Activated CD8-positive, alpha-beta memory T cell treated with anti-CD3 and anti-CD28 coated beads, Interleukin-2, amount 50 U/mL, for 1 hour (primary cell): ENCODE data around the gene RPL11.
"Not testable (repeated sequence)": the region's sequence is repeated elsewhere in the genome, so short reads cannot be mapped to it uniquely, and the experiment has no call there.

Source experiments
- DNase-seq: peaks from one replicate; pipeline ENCODE4 v3.0.0-alpha.2; 2020; ENCODE audit errors: extremely low read depth

RPL11 gene

DNA sequence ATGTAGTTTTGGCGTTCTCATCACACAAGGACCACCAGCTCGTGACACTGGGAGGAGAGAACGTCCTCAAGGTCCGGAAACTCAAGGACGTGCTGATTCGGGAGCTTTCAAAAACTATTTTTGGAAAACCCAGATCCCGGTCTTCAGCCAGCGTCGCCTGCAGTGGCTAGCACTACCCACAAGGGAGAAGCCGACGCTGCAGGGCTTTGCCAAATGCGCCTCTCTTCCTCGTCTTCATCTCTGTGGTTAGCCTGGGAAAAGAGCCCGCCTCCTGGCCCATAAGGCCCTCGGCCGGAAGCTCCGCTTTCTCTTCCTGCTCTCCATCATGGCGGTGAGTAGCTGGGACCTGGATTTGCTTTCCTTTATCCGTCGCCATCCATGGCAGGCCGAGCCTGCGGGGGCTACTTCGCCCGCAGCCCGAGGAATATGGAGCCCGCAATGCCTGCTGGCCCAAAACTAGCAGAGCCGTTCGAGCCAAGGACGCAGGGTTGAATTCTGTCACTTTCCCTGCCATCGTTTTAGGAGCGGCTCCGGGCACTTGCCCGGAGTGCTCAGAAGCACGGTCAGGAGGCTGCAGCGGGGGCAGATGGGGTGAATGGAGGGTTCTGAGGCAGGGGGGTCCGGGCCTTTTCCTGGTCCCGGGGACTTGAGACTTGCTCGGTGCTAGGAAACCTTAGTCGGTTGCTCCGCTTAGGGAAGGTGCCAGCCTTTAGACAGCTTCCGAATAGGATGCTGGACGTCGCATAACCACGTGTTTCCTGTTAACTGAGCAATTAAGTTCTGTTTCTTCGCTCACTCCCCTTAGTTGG lies at the start of gene RPL11:
Gene RPL11 (plus strand): TSS at position 308 of the 809 bp plus-strand sequence. CDS start 18 bp downstream, at position 326.
- DNase-seq, result peak; percentile 74

DNA sequence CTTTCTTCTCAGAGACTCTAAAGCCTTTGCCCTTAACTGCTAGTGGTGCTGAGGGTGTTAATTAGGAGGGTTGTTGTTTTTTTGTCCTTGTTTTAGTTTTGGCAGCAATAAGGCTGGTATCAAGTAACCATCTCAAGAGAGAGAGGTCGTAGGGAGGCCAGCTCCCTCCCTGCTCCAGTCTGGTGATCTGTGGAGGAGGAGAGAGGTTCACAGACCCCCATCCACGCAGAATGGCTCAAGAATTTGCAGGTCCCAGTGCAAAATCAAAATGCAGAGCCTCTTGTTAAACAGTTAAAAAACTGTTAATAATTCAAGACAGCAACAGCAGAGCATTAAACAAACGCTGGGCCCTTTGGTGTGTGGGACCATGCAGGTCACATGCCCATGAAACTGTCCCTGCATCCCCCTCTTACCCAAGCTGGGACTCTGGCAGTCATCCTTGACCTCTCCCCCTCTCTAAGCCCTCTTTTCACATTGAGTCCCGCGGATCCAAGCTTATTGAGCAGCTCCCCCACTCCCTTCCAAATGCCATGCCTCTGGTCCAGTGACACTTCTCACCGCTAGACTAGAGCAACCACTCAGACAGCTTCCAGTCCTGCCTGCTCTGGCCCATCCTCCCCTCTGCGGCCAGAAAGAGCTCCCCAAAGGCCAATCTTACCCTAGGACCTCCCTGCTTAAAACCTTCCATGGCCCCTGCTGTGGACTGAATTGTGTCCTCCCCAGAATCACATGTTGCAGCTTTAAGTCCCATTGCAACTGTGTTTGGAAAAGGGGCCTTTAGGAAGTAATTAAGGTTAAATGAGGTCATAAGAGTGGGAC lies 47.7 kb upstream of the RPL11 start:
- DNase-seq, result no peak

DNA sequence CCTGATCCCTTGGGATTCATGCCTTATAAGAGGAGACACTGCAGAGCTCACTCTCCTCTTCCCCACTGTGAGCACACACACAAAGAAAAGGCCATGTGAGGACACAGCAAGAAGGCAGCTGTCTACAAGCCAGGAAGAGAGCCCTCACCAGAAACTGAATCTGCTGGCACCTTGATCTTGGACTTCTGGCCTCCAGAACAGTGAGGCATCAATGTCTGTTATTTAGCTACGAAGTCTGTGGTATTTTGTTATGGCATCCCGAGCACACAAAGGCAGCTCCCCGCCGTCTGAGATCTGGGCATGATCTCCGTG lies 47.1 kb upstream of the RPL11 start:
- DNase-seq, result no peak

DNA sequence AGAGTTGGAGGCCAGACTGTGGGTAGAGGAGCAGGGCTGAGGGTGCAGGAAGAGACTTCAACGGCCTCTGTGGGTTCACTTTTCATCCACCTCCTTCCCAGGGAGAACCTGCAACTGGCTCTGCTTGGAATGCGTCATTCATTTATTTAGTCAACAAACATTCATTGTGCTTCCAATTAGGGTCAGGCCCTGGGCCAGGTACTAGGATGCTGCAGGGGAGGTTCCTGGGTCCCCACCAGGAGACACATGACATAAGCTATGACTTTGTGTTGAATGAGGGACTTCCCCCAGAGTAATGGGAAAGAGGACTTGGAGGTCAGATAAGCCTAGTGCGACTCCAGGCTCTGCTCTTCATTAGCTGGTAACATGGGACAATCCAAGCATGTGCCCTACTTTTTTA lies 46.3 kb upstream of the RPL11 start:
- no peak for DNase-seq

DNA sequence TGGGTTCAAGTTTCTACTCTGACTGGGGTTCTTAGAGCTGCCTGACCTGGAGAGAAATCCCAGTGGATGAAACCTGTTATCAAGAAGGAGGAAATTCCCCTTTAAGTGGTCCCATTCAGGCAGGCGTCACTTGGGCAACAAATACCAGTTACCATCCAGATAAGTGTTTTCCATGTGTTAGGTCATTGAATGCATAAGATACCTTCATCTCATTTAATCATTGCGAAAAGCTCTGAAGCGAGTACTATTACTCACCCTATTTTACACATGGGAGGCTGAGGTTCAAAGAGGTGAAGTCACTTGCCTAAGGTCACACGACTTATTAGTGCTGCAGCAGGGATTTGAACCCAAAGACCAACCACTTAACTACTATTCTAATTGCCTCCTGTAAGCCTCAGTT lies 45.5 kb upstream of the RPL11 start:
- DNase-seq, result no peak

DNA sequence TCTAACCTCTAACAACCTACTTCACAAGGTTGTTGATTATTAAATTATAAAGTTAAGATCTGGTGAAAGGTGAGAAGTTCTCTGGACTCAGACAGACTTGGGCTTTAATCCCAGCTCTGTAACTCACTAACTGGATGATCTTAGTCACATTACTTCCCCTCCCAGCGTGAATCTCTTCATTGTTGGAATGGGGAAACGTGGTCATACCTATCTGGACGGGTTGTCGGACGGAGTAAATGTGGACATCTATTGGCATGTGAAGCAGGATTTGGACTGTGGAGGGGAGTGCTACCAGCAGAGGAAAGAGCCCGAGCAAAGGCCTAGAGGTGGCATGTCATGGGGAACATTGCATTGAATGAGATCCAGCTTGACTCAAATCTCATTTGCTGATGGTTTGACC lies 45.1 kb upstream of the RPL11 start:
- DNase-seq, result no peak

DNA sequence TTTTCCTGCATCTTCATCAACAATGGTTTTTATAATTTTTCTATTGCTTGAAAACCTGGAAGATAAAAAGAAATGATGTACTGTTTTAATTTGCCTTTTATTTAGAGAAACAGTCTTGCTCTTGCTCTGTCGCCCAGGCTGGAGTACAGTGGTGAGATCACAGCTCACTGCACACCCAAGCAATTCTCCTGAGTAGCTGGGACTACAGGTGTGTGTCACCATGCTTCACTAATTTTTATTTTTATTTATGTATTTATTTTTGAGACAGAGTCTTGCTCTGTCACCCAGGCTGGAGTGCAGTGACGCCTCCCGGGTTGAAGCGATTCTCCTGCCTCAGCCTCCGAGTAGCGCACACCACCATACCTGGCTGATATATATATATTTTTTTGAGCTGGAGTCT lies 43.0 kb upstream of the RPL11 start:
- DNase-seq, result no peak

DNA sequence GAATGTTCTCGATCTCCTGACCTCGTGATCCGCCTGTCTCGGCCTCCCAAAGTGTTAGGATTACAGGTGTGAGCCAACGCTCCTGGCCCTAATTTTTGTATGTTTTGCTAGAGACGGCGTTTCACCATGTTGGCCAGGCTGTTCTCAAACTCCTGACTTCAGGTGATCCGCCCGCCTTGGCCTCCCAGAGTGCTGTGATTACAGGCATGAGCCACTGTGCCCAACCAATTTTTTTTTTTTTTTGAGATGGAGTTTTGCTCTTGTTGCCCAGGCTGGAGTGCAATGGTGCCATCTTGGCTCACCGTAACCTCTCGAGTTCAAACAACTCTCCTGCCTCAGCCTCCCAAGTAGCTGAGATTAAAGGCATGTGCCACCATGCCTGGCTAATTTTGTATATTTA lies 42.4 kb upstream of the RPL11 start:
- DNase-seq, result not testable (repeated sequence)

DNA sequence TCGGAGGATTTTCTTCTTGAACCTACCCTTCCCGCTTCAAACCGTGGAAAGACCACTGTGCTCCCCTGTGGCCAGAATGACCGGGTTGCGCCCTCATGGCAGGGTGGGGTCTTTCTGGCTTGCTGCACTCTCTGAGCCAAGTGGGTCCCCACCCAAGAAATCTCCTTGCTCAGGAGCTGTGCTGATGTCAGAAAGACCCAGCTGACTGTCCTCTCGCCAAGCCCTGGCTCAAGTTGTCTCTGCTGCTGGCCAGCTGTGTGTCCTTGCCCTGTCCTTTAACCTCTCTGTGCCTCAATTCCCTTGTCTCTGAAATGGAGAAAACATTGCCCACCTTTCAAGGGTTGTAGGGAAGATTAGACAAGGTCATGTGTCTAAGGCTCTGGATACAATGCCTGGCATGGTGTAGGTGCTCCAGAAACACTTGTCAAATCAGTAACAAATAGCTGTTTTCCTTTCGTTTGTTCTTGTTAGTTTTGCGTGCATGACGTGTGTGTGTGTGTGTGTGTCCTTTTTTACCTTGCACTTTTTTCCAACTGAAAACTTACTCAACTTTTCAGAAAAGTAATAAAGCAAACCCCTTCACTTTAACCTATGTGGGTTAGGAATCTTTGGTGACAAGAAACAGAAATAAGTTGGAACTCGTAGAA lies 41.1 kb upstream of the RPL11 start:
- no peak for DNase-seq

DNA sequence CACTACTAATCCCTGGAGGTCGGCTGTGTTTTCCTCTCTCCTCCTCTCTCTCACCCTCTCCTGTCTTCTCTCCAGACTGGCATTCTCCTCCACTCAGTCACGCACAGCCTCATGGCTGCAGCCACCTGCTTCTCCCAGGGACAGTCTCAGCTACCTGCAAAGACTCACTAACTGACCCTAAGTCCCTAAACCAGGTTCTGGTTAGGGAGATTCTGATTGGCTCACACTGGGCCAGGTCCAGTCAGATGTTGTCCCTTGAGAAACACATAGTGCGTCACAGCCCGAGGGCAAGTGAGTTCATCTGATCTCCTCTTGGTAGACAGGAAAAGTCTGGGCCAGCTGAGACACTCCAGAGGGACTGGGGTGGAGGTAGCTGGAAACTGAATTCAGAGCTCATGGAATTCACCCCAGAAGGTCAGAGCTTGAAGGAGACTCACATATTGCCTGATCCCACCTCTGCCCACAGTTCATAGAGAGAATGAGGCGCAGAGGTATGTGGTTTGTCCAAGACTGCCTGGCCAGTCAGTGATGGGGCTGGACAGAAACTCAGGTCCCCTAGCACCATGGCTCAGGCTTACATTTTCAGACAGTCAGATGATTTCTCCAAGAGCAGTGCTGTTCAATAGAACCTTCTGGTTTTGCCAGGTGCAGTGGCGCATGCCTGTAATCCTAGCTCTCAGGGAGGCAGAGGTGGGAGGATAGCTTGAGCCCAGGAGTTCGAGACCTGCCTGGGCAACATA lies 40.4 kb upstream of the RPL11 start:
- no peak for DNase-seq

DNA sequence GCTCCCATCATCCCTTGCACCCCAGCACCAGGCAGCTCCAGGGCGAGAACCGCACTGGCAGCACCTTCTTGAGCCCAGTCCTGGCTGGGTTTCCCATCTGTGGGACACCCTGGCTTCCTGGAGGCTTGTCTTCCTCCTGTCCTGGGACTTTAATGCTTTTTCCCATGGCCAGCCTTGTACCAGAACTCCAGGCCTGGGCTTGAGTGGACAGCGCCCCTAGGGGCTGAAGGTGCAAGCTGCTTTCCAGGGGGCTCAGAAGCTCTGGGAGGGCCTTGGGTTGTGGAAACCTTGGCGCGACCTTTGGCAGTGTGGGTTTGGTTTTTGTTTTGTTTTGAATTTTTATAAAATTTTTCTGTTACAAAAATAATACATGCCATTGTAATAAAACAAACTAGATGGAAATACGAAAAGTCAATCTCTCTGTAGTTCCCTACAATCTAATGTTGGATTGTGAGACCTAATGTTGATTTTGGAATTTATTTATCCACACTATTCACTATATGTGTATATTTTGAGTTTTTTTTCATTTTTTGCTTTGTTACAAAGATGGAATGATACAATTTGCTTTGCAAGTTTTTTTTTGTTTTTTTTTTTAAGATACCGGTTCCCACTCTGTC lies 33.8 kb upstream of the RPL11 start:
- no peak for DNase-seq

DNA sequence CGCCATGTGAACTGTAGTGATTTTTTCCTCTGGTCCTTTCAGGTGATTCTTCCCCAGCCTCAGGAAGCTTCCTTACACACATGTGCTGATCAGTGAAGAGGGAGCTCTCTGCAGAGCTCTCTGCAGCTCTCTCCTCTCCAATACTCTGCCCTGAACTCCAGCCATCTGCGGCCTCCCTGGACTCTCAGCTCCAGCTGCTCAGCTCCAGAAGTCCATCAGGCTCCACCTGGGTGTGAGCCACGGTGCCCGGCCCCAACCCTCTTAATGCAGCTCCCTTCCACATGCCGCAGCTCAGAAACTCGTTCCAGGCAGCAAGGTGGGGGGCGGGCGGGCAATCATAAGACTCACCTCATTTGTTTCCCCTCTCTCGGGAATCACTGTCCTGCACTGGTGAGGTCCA lies 30.9 kb upstream of the RPL11 start:
- no peak for DNase-seq

DNA sequence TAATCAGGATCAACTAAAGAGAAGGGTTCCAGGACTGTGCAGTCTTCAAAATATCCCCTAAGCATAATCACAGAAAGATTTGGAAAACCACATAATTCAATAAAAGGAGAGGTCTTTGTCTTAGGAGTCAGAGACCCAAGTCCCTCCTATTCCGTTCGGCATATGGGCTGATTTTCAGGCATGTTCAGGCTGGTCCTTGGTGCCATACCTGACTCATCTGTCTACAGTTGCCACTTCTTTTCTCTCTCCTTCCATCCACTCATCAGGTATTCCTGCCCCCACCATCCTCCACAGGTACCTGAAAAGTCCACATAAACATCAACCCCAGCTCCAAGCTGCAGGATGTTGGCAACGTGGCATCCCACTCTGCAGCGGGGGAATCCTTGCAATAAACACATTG lies 29.7 kb upstream of the RPL11 start:
- DNase-seq, result no peak

DNA sequence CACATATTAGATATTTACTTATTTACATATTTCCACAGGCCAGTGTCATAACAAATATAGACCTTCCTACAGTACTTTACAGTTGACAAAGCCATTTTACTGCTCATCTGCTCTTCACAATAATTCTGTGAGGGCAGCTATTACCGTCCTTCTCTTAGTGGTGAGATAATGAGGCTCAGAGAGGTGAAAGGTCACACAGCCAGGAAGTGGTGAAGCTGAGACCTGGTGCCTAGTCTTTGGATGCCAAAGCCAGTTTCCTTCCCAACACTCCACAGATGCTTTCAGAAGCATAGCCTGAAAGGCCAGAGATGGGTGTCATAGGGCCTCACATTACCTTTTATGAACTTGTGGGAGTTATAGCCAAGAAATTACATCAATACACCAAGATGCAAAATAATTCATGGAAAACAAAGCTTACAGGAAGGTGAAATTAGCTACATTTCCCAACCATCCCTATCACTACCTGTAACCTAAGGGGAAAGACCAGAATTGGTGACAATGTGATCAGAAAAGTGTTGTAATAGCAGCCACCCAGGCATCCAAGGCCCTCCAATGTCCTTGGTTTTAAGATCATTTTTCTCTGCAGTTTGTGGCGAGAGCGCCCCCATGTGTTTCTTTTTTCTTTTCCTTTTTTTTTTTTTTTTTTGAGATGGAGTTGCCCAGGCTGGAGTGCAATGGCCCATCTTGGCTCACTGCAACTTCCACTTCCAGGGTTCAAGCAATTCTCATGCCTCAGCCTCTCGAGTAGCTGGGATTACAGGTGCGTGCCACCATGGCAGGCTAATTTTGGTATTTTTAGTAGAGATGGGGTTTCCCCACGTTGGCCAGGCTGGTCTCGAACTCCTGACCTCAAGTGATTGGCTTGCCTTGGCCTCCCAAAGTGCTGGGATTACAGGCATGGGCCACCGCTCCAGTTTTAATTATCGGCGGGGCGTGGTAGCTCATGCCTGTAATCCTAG lies 26.5 kb upstream of the RPL11 start:
- DNase-seq, result no peak

DNA sequence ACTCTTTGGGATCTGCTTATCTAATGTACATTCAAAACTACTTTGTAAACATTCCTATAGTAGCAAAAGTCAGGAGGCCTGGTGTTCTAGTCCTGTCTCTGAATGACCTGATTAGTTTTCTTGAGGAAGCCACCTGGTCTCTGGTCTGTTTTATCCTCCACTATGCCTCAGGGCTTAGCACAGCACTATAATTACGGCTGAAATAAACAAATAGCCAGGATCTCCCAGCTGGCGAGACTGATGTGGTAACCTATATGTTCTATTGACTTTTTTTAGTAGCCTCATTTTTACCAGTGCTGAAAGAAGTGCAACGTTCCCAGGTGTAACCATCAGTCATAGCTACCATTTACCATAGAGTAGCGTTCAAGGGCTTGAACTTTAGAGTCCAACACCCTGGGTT lies 24.2 kb upstream of the RPL11 start:
- no peak for DNase-seq

DNA sequence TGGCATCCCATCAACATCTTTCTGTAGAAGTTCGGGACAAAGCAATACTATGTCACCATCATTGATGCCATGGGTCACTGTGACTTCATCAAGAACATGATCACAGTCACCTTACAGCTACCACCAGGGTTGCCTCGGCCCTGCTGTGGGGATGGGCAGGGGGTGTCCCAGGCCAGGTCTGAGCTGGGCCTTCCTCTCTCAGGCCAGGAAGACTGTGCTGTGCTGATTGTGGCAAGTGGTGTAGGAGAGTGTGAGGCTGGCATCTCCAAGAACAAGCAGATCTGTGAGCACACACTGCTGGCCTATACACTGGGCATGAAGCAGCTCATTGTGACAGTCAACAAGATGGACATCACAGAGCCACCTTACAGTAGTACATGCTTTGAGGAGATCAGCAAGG lies 20.9 kb upstream of the RPL11 start:
- no peak for DNase-seq

DNA sequence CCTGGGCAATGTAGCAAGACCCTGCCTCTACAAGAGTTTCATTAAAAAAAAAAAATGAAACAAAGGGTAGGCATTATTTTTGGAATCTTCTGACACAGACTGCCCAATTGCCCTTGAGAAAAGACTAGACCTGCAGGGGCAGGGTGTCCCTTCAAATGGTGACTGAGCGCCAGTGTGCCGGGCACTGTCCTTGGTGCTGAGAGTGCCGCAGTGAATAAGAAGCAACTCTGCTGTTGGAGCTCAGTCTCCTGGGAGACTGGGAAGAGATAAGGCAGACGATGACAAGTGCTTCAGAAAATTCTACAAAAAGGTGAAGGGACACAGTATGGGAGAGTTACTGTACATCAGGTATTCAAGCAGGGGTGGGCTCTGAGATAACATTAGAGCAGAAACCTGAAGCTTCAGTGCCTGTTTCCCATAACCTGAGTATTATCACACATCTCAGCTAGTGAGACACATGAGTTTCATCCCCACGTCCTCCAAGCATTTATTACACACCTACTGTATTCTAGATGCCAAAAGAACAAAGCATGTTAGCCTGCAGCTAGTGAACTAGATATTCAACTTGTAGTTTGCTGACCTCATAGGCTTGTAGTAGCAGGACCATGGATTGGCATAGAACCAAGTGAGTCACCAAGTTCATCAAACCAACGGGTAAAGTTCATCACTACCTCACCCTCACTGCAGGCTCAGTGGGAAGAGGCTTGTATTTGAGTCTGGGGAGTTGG lies 18.4 kb upstream of the RPL11 start:
- no peak for DNase-seq

DNA sequence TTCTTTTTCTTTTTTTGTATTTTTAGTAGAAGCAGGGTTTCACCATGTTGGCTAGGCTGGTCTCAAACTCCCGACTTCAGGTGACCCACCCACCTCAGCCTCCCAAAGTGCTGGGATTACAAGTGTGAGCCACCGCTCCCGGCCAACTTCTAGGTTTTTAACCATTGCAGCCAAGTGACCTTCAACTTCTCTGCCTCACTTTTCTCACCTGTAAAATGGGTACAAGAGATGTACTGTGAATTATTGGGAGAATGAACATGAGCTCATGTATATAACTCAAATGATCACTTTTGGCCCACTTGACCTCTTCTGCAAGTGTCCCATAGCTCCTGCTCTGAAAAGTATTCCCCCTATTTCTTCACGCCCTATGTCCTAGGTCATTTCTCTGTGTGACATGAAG lies 11.8 kb upstream of the RPL11 start:
- DNase-seq, result no peak

DNA sequence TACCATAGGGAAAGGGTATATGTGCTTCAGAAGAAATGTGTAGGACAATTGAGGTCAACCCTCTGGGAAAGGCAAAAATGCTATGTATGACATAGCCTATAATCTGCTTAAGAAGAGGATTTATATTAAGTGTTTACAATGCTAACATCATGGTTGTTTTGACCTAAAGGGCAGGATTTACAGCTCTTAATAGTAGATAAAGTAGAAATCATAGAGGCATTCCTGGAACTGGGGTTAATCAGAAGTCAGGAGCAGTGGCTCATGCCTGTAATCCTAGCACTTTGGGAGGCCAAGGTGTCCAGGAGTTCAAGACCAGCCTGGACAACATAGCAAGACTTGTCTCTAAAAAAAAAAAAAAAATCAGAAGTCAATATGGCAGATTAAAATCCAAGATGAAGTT lies 8.7 kb upstream of the RPL11 start:
- DNase-seq, result no peak

DNA sequence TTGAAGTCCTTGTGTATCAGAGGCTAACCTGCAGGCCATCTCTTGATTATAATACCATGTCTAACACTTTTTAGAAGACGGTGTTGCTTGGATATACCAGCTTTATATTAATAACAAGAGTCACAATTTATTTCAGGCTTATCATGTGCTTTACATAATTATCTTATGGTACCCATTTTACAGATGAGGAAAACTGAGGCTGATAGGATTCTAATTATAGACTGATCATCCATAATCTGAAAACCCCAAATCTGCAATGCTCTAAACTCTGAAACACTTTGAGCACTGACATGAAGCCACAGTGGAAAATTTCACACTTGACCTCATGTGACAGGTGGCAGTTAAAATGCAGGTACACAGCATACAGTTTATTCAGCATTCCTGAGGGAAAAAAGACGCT lies 7.2 kb upstream of the RPL11 start:
- DNase-seq, result no peak
